ENCODE measurements around the gene RRP7A.
"Not testable (repeated sequence)": the region's sequence is repeated elsewhere in the genome, so short reads cannot be mapped to it uniquely, and the experiment has no call there.

DNA sequence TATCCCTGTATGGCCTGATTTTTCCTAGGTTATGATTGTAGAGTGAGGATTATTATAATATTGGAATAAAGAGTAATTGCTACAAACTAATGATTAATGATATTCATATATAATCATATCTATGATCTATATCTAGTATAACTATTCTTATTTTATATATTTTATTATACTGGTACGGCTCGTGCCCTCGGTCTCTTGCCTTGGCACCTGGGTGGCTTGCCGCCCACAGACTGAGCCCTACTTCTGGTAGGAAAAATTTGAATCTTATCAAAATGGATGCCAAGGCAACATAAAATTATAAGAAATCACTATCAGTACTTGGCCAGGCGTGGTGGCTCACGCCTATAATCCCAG is 32.7 kb upstream of the RRP7A start:
- TF ChIP-seq, protein P1, sequence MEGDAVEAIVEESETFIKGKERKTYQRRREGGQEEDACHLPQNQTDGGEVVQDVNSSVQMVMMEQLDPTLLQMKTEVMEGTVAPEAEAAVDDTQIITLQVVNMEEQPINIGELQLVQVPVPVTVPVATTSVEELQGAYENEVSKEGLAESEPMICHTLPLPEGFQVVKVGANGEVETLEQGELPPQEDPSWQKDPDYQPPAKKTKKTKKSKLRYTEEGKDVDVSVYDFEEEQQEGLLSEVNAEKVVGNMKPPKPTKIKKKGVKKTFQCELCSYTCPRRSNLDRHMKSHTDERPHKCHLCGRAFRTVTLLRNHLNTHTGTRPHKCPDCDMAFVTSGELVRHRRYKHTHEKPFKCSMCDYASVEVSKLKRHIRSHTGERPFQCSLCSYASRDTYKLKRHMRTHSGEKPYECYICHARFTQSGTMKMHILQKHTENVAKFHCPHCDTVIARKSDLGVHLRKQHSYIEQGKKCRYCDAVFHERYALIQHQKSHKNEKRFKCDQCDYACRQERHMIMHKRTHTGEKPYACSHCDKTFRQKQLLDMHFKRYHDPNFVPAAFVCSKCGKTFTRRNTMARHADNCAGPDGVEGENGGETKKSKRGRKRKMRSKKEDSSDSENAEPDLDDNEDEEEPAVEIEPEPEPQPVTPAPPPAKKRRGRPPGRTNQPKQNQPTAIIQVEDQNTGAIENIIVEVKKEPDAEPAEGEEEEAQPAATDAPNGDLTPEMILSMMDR (IDR thresholded peaks at IDR 0.05), result peak in 1 of 7 experiments; percentile 4
- TF ChIP-seq POLR2A, POLR2AphosphoS5 (IDR thresholded peaks at IDR 0.05): not testable (repeated sequence)
